Measurements from ENCODE around the gene LDHB. TPM values are rescaled to one million over a fixed set of nuclear protein-coding genes. Genes with fewer than 3 reads are reported as not detected.
"Not testable (repeated sequence)": the region's sequence is repeated elsewhere in the genome, so short reads cannot be mapped to it uniquely, and the experiment has no call there.

Gene LDHB
- 1,282 and 1,556 TPM in 2 replicates for total RNA-seq (2014; rRNA removed; shearing (Covaris generic))

DNA sequence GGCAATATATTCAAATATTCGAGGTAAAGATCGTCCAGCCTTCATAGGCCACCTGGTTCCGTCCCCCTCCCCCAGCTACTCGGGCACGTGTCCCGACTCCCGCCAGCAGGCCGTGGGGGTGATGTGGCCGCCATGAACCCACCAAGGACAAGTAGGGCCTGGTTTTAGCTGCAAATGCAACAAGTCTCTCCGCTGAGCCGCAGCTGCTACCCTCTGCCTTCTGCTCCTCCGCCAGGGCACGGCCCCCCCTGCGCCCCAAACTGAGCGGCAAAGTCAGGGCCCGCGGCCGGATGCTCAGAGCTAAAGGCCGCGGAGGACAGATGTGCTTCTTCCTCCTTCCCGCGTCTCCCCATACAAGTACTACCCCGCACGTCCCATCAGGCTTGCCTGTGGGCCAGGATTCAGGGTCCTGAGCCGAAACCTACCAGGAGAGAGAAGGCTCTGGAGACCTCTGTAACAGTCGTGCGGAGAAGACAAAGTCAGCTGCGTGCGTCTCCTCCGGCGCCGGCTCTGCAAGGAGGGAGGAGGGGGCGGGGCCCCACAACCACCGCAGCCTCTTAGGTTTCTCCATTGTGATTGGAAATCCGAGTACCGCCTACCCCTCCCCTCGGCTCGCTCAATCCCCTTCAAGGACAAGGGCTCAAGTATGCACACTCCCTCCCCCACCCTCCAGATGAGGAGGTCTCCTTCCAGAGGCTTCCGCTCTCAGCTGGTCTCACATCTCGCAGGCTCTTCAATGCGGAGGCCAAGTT, at the start of gene LDHB:
LDHB (minus strand) TSS at position 517 of the 752 bp plus-strand sequence. CDS start 3,171 bp downstream, outside the sequence.
- peak; percentile 97 for DNase-seq (ENCODE audit: low read depth)

DNA sequence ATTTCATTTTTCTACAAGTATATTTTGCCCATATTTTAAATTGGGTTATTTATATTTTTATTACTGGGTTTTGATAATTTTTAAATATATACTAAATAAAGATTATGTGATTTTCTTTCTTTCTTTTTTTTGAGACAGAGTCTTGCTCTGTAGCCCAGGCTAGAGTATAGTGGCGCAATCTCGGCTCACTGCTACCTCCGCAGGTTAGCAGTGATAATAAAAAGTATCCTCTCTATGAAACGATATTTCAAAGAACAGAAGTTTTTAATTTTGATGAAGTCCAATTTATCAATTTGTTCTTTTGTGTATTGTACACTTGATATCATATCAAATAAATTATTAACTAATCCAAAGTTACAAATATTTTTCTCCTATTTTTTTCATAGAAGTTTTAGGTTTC, 47.2 kb upstream of the LDHB start:
- no peak for DNase-seq (ENCODE audit: low read depth)

DNA sequence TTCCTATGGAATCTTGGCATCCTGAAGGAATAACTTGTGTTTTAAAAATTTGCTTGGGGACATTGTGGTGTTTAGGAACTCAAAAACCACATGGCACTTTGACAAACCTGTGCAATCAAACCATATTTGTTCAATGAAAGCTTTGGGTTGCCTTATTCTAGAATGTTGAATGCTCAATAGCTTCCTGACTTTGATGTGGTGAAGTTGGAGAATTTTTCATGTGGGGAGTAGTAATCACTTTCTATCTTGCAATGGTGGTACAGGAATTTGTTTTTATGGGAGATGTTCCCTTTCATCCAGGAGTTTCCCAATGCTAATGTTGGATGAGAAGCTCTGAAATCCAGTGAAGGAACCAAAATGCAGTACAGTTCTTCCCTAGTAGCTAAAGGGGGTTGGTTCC, 42.2 kb upstream of the LDHB start:
- no peak for DNase-seq (ENCODE audit: low read depth)

DNA sequence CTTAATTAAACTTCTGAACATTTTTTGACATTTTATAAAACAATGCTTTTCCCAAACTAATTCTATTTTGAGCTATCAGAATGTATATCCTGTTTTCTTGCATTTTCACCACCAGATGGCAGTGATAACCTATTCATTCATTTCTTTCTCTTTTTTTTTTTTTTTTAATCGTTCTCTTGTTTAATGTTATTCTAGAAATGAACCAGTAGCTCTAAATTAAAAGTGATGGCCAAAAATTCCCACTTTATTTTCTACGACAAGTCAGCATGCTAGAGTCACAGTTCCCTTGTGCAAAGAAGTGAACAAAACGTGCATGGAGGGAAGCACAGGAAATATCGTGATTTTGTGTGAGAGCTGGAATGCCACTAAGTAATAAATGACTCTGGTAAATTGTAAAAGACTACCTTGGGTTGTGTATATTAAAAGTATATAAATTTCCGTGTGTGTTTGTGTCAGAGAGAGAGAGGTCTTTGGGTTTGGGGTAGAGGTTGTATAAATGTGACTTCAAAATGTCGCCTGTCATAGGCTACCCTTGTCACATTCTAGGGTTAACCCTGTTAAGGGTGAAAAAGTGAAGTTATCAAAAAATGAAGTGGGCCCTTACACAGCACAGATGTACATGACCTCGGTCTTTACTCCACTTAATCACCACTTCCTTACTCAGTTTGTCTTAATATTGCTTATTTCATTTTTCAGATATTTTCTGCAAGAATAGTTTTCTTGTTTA, 40.4 kb upstream of the LDHB start:
- peak; percentile 16 for DNase-seq (ENCODE audit: low read depth)

DNA sequence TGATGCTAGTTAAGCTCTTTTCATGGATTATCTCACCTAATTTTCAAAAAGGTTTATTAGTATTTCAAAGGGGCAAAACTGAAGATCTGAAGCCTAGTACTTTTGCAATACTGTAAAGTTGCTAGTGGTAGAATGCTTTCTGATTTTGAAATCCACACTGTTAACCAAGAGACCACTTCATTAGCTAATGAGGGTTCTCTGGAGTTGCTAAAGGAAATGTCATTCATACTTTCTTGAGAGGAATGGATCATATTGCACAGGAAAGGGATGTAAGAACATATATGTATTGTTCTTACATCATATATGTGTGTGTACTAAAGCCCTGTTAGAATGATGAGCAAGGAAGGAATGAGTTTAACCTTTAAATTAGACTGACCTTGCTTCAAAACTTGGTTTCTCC, 39.0 kb upstream of the LDHB start:
- no peak for DNase-seq (ENCODE audit: low read depth)

DNA sequence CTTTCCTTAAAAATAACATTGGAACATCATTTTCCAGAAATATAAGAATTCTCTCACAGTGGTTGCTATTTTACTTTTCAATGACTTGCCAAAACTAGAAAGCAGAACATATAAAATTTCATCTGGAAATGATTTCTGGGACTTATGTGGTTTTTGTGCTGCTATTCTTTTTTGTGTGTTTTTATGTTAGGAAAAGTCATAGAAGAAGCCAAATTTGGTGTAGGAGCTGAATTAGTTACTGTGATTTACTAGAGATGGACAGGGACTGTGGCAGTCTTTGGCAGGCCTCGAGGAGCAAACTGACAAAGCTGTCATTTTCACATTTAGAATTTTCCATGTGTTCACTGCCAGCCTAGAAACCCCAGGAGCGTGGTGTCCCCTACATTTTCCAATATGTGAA, 38.3 kb upstream of the LDHB start:
- DNase-seq (ENCODE audit: low read depth) = no peak

DNA sequence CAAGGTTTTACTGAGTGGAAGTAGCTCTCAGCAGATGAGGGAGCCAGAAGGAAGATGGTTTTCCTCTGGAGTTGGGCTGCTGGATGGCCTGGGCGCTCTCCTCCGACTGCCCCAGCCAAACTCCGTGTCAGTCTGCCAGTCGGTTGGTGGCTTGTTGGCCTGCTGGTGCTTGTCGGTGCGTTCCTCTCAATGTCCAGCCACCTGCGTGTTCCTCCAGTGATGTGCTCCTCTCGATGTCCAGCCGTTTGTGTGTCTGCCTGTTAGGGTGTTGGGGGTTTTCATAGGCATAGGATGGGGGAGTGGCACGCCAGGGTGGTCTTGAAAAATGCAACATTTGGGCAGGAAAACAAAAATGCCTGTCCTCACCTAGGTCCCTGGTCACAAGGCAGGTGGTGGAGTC, 37.0 kb upstream of the LDHB start:
- no peak for DNase-seq (ENCODE audit: low read depth)

DNA sequence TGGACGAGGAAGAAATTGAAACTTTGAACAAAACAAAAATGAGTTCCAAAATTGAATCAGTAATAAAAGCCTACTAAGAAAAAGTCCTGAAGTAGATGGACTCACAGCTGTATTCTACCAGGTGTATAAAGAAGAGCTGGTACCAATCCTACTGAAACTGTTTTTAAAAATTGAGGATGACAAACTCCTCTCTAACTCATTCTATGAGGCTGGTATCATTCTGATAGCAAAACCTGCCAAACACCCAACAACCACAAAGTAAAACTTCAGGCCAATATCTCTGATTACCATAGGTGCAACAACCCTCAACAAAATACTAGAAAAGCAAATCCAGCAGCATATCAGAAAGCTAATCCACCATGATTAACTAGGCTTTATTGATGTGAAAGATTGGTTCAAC, 33.9 kb upstream of the LDHB start:
- no peak for DNase-seq (ENCODE audit: low read depth)

DNA sequence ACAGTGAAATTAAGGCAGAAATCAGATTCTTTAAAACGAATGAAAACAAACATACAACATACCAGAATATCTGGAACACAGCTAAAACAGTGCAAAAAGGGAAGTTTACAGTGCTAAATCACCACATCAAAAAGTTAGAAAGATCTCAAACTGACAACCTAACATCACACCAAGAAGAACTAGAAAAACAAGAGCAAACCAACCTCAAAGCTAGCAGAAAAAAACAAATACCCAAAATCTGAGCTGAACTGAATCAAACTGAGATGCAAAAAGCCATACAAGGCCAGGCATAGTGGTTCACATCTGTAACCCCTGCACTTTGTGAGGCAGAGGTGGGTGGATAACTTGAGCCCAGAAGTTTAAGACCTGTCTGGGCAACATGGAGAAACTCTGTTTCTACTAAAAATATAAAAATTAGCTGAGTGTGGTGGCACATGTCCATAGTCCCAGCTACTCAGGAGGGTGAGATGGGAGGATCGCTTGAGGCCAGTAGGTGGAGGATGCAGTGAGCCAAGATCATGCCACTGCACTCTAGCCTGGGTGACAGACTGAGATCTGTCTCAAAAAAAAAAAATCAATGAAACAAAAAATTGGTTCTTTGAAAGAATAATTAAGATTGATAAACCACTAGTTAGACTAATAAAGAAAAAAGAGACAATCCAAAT, 33.2 kb upstream of the LDHB start:
- no peak for DNase-seq (ENCODE audit: low read depth)

DNA sequence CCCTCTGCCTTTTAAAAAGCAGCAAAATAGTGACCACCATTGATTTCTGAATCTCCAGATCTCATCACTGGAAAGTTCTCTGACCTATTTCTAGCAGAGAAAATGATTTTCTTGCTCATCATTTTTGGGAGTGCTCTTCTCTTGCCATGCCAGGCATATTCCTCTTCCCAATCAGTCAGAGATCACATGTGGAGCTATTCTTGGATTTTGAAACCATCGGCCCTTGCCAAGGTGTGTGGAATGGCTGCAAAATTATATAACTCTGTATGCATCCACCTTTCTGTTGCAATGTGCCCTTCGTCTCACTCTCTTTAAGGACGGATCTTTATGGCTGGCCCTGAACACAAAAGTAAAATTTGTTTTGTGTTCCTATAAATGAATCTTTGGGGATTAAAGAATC, 25.5 kb upstream of the LDHB start:
- DNase-seq (ENCODE audit: low read depth) = no peak

DNA sequence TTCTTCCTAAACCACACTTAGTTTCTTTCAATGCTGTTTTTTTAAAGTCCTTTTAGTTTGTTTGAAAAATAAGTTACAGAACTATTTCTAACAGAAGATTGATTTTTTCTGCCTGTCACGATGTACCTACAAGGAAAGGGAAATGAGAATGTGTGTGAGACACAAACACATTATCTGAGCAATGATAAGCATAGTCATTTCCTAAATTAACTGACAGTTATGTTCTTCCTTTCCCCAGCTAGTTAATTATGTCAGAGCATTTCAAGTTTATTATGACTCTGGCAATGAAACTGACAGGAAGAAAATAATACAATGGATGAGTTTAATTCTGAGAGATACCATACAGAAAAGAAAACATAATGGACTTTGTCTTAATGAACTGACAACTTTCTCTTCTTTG, 21.3 kb upstream of the LDHB start:
- no peak for DNase-seq (ENCODE audit: low read depth)

DNA sequence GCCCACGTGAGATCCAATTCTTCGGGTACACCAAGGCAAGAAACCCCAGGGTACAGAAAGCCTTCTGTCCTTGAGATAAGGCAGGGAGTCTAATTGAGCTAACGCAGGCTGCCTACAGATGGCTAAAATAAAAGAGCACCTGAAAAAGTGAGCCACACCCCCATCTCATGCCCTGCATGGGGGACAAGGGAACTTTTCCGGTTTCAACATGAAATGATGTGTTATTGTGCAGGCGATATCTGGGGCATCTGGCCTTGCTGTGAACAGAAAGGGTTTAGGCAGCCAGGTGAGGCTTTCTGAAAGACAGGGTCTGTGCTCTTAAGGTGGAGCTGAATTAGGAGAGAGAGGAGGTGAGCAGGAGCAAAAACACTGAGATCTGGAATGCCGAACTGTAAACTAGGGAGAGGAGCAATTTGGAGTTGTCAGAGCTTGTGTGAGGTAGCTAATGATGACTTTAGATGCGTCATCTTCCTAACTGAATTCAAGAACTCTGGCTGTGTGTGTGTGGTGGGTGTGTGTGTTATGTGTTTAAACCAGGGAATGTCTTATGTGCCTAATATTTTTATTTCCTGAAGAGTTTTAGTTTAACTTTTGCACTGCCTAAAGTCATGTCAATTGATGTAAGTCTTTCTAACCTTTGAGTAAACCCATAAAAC, 20.1 kb upstream of the LDHB start:
- DNase-seq (ENCODE audit: low read depth) = peak; percentile 24

DNA sequence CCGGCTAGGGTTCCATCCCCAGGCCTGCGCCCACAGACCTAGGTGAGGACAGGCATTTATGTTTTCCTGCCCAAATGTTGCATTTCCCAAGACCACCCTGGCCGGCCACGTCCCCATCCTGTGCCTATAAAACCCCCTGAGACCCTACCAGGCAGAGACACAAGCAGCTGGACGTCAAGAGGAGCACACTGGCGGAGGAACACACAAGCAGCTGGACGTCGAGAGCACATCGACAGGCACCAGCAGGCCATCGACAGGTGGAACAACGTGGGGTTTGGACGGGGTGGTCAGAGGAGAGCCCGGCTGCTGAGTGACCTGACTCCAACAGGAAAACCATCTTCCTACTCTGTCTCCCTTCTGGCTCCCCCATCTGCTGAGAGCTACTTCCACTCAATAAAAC, 19.6 kb upstream of the LDHB start:
- DNase-seq (ENCODE audit: low read depth) = no peak

DNA sequence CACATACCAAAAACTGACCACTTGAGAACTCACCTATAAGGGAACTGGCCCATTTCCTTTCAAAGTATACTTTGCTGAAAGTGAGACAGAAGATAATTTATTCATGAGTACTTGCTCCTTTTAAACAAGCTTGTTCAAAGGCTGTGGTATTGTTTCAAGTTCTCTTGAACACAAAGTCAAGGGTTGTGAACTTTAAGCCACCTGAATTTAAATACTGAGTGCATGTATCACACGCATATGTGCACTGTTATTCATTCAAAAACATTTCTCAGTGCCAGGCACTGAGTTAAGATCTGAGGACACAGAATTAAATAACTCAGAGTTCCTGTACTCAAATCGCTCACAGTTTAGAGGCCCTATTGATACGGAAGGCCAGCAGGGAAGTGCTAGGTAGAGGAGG, 19.1 kb upstream of the LDHB start:
- no peak for DNase-seq (ENCODE audit: low read depth)

DNA sequence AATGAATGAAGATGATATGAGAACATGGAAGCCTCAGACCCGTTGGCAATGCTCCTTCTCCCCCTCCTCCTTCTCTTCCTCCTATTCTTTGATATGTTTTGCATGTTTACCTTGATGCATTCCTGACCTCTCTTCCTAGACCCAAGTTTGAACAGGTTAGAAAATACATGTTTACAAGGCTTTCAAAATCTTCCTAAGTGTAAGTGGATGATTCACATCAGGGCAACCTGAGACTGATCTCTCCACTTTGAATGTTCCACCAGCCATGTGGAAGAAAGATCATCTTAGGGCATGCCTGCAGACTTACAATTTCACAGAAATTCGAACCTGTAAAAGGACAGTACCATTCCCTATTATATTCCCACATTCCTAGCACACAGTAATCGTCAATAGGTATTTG, 18.0 kb upstream of the LDHB start:
- DNase-seq (ENCODE audit: low read depth) = no peak

DNA sequence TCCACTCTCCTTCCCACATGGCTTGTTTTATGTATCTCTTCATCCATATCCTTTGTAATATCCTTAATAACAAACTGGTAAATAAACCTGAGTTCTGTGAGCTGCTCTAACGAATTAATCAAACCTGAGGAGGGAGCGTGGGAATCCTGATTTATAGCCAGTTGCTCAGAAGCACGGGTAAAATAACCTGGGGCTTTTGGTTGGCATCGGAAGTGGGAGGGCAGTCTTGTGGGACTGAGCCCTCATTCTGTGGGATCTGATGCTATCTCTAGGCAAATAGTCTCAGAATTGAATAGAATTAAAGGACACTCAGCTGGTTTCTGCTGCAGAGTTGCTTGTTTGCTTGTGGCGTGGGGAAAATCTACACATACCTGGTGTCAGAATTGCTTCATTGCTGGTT, 17.5 kb upstream of the LDHB start:
- DNase-seq (ENCODE audit: low read depth) = no peak

DNA sequence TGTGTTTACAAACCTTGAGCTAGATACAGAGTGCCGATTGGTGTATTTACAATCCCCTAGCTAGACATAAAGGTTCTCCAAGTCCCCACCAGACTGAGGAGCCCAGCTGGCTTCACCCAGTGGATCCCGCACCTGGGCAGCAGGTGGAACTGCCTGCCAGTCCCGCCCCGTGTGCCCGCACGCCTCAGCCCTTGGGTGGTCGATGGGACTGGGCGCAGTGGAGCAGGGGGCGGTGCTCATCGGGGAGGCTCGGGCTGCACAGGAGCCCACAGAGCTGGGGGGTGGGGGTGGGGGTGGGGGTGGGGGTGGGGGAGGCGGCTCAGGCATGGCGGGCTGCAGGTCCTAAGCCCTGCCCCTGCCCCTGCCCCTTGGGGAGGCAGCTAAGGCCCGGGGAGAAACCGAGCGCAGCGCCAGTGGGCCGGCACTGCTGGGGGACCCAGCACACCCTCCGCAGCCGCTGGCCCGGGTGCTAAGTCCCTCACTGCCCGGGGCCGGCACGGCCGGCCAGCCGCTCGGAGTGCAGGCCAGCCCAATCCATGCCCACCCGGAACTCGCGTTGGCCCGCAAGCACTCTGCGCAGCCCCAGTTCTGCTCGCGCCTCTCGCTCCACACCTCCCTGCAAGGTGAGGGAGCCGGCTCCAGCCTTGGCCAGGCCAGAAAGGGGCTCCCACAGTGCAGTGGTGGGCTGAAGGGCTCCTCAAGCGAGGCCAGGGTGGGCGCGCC, 16.3 kb upstream of the LDHB start:
- DNase-seq (ENCODE audit: low read depth) = not testable (repeated sequence)

DNA sequence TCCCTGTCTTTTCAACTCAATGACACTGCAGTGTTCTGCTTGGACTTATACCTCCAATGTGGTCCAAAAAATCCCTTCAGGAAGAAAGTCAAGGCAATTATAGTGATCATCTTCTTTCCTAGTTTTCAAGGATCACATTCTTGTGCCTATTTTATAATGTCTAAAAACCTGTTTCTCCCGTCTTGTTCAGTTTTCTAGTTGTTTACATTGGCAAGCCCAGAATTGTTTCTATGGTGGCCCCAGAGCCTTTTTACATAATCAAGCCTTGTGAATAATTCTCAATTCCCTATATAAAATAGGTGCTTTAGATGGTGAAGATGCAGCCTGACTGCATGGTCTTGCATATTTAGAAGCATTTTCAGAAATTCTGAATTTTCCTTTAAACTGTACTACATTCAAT, 14.5 kb upstream of the LDHB start:
- no peak for DNase-seq (ENCODE audit: low read depth)

DNA sequence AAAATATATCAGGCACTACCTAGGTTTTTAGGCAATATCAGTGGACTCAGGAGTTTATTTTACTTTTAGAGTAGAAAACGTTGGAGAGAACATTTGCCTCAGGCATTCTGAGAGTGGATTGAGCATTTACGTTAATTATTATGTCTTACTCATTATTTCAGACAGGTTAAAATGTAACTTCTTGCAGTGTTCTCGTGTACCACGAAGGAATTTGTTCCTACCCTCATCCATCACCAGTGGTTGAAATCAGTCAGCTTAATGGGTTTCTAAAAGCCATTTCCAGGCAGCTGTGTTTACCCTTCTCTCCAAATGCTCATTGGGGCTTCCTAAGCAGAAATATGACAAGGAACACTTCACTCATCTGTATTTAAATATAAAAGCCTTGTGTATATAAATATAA, 9.1 kb upstream of the LDHB start:
- no peak for DNase-seq (ENCODE audit: low read depth)

DNA sequence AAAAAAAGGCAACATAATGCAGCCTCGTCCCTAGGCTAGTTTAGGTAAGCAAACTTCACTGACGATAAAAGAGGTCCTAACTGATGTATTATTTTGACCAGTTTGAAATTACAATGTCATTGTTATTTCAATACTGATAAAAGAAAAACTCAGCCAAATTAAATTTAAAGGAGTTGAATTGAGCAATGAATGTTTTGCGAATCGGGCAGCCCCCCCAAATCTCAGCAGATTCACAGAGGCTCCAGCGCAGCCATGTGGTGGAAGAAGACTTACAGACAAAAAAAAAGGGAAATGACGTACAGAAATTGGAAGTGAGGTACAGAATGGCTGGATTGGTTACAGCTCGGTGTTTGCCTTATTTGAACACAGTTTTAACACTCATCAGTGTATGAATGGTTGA, 8.2 kb upstream of the LDHB start:
- no peak for DNase-seq (ENCODE audit: low read depth)

DNA sequence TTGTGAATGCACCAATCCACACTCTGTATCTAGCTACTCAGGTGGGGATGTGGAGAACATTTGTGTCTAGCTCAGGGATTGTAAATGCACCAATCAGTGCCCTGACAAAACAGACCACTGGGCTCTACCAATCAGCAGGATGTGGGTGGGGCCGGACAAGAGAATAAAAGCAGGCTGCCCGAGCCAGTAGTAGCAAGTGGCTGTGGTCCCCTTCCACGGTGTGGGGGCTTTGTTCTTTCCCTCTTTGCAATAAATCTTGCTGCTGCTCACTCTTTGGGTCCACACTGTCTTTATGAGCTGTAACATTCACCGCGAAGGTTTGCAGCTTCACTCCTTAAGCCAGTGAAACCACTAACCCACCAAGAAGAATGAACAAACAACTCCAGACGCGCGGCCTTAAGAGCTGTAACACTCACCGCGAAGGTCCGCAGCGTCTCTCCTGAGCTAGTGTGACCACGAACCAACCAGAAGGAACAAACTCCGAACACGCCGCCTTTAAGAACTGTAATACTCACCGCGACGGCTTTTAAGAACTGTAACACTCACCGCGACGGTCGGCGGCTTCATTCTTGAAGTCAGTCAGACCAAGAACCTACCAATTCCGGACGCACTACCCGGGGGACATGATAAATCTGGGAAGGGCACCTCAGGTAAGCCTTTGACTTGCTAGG, 4.6 kb upstream of the LDHB start:
- no peak for DNase-seq (ENCODE audit: low read depth)
